ENCODE results near the gene HDAC4. TPM values are rescaled to one million over a fixed set of nuclear protein-coding genes. Genes with fewer than 3 reads are reported as not detected.

HDAC4 gene
- total RNA-seq, 2 experiments from 2014 or later = 22.6 to 24.5 TPM

- DNase-seq (no peak), ATAC-seq (no peak)
- no peak overlapping the region for H3K4me3 Mint-ChIP-seq
- POLR2A ChIA-PET = interaction anchor here (1.2 kb wide), 1 partner anchor 8 kb away, joined by 3 read pairs; no protein-coding TSS in a partner anchor
- H3K36me3 Mint-ChIP-seq (ENCODE audit: low read depth) = peaks cover 5% of the 10 kb centered on the region
- peaks cover 10% of the 10 kb centered on the region for H3K9me3 Mint-ChIP-seq
- peaks cover 81% of the 10 kb centered on the region for H3K4me1 Mint-ChIP-seq (ENCODE audit: low read depth)
- no peak for TF ChIP-seq CTCF (IDR thresholded peaks at IDR 0.05)
- H3K27me3 Mint-ChIP-seq = no peaks in the 10 kb centered on the region
- H3K27ac Mint-ChIP-seq = no peak overlapping the region
- CTCF ChIA-PET = no interaction called here
- intact Hi-C loops (cut with micrococcal nuclease) = no loop called here
These were observed 139.5 kb downstream of the HDAC4 start for GRCh38 chr2:239261356-239261755.

GRCh38 chr2:239260546-239261327 is 140.1 kb downstream of the HDAC4 start:
- Mint-ChIP-seq H3K4me1 (ENCODE audit: low read depth) (peaks cover 81% of the 10 kb centered on the region), H3K9me3 (peaks cover 10% of the 10 kb centered on the region), H3K4me3 (no peak overlapping the region), H3K36me3 (ENCODE audit: low read depth) (peaks cover 5% of the 10 kb centered on the region), H3K27ac (peak overlapping the region; percentile 91), H3K27me3 (no peaks in the 10 kb centered on the region)
- CTCF ChIA-PET = interaction anchor here (1.1 to 1.5 kb wide), 2 partner anchors 13 to 136 kb away, joined by 3 to 4 read pairs; no protein-coding TSS in a partner anchor
- intact Hi-C loops (cut with micrococcal nuclease) = no loop called here
- no peak for DNase-seq
- no peak for TF ChIP-seq CTCF (IDR thresholded peaks at IDR 0.05)
- no peak for ATAC-seq
- POLR2A ChIA-PET = interaction anchor here (0.8 to 1.1 kb wide), 2 partner anchors 11 to 24 kb away, joined by 3 to 4 read pairs; no protein-coding TSS in a partner anchor

- Mint-ChIP-seq H3K36me3 (ENCODE audit: low read depth) (peaks cover 5% of the 10 kb centered on the region), H3K4me3 (peak overlapping the region; percentile 49), H3K27ac (peak overlapping the region; percentile 91), H3K4me1 (ENCODE audit: low read depth) (peaks cover 80% of the 10 kb centered on the region), H3K9me3 (peaks cover 10% of the 10 kb centered on the region), H3K27me3 (no peaks in the 10 kb centered on the region)
- ATAC-seq (peak; percentile 58), DNase-seq (peak; percentile 48)
- intact Hi-C loops (cut with micrococcal nuclease) = loop anchor here (10.0 kb wide), 1 partner anchor 115 kb away; no protein-coding TSS in a partner anchor
- POLR2A ChIA-PET = interaction anchor here (0.8 to 1.4 kb wide), 5 partner anchors 8 to 43 kb away, joined by 3 to 4 read pairs (median 3); no protein-coding TSS in a partner anchor
- no peak for TF ChIP-seq CTCF (IDR thresholded peaks at IDR 0.05)
- CTCF ChIA-PET = interaction anchor here (1.1 to 1.5 kb wide), 3 partner anchors 9 to 137 kb away, joined by 3 to 4 read pairs (median 3); no protein-coding TSS in a partner anchor
These were observed 141.1 kb downstream of the HDAC4 start for GRCh38 chr2:239259603-239260298.

GRCh38 chr2:239259173-239259572 is 141.6 kb downstream of the HDAC4 start:
- Mint-ChIP-seq H3K4me1 (ENCODE audit: low read depth) (peaks cover 80% of the 10 kb centered on the region), H3K4me3 (peak overlapping the region; percentile 49), H3K27ac (peak overlapping the region; percentile 91), H3K36me3 (ENCODE audit: low read depth) (peaks cover 5% of the 10 kb centered on the region), H3K27me3 (no peaks in the 10 kb centered on the region), H3K9me3 (peaks cover 10% of the 10 kb centered on the region)
- intact Hi-C loops (cut with micrococcal nuclease) = loop anchor here (10.0 kb wide), 1 partner anchor 114 kb away; no protein-coding TSS in a partner anchor
- POLR2A ChIA-PET = interaction anchor here (1.0 to 1.4 kb wide), 3 partner anchors 8 to 43 kb away, joined by 3 read pairs; no protein-coding TSS in a partner anchor
- CTCF ChIA-PET = interaction anchor here (1.3 to 1.5 kb wide), 2 partner anchors 9 to 15 kb away, joined by 3 to 4 read pairs; no protein-coding TSS in a partner anchor
- ATAC-seq = peak; percentile 38
- DNase-seq = peak; percentile 53
- no peak for TF ChIP-seq CTCF (IDR thresholded peaks at IDR 0.05)

All from activated CD8-positive, alpha-beta T cell treated with anti-CD3 and anti-CD28 coated beads for 36 hours (primary cell).